Ascending aorta (tissue), 2 donors: Measurements from ENCODE around the gene KIAA0930. TPM values are rescaled to one million over a fixed set of nuclear protein-coding genes. Genes with fewer than 3 reads are reported as not detected.

Source experiments
- DNase-seq, 2 donors: peaks; one replicate each; pipeline ENCODE4 v3.0.0-alpha.2; 2019; ENCODE audit warnings: low spot score in 2 of 2
- H3K27ac ChIP-seq, 2 donors: fragments of 200-600 bp; sonication (generic); one replicate each; pipeline ENCODE4 v1.5.1; 2016 to 2017; ENCODE audit warnings: mild to moderate bottlenecking in 1 of 2
- H3K27me3 ChIP-seq: fragments of 200-600 bp; sonication (generic); one replicate; pipeline ENCODE4 v1.5.1; 2017
- H3K36me3 ChIP-seq, 2 donors: fragments of 200-600 bp; sonication (generic); one replicate each; pipeline ENCODE4 v1.5.1; 2016
- H3K4me1 ChIP-seq, 2 donors: fragments of 200-600 bp; sonication (generic); one replicate each; pipeline ENCODE4 v1.5.1; 2016 to 2017; ENCODE audit warnings: mild to moderate bottlenecking in 1 of 2
- H3K4me3 ChIP-seq, 2 donors: fragments of 200-600 bp; sonication (generic); one replicate each; pipeline ENCODE4 v1.5.1; 2016 to 2017; ENCODE audit warnings: mild to moderate bottlenecking in 1 of 2
- H3K9me3 ChIP-seq, 2 donors: fragments of 200-600 bp; sonication (generic); one replicate each; pipeline ENCODE4 v1.5.1; 2016
- CTCF ChIP-seq, 3 experiments: fragments of 200-600 bp in 2 of 3; fragments of 450-650 bp in 1 of 3; sonication (generic) in 2 of 3; IDR thresholded peaks; one replicate each; pipeline ENCODE4 v1.5.1; 2016 to 2019; ENCODE audit warnings: antibody characterized with exemption in 3 of 3, mild to moderate bottlenecking in 1 of 3, moderate library complexity in 1 of 3
- intact Hi-C: fragments of 100-400 bp; cut with DNase I; formaldehyde crosslinking; loops from one replicate; pipeline ENCODE4 v1.15.1; 2023
- total RNA-seq: library from RNA; depleted of rRNA; stranded (reverse); fragments of >200 nt; gene quantifications from one replicate; pipeline ENCODE4 v1.1.0, GENCODE V29; 2016

The KIAA0930 gene
- total RNA-seq, 1 donor from 2014 or later: 60.0 TPM

- DNase-seq: no peak
These were observed 90.6 kb downstream of the KIAA0930 start for GRCh38 chr22:45150139-45150538.

GRCh38 chr22:45149671-45150070, 91.0 kb downstream of the KIAA0930 start:
- peaks cover 0 to 8% of the 10 kb centered on the region in 2 donors for H3K36me3 ChIP-seq
- intact Hi-C loops: no loop called here
- no peaks in the 10 kb centered on the region for H3K27me3 ChIP-seq
- H3K4me3 ChIP-seq: no peak overlapping the region
- no peaks in the 10 kb centered on the region for H3K4me1 ChIP-seq
- no peak for DNase-seq
- H3K9me3 ChIP-seq: no peaks in the 10 kb centered on the region
- H3K27ac ChIP-seq: no peak overlapping the region
- no peak for TF ChIP-seq CTCF (IDR thresholded peaks at IDR 0.05)

More at GRCh38 chr22:45150139-45150538, 90.6 kb downstream of the KIAA0930 start:
- intact Hi-C loops: no loop called here
- Histone ChIP-seq H3K4me1 (no peaks in the 10 kb centered on the region), H3K36me3 (peaks cover 0 to 8% of the 10 kb centered on the region in 2 donors), H3K27me3 (no peaks in the 10 kb centered on the region), H3K4me3 (no peak overlapping the region), H3K27ac (no peak overlapping the region), H3K9me3 (no peaks in the 10 kb centered on the region)
- TF ChIP-seq CTCF (IDR thresholded peaks at IDR 0.05): no peak

DNA sequence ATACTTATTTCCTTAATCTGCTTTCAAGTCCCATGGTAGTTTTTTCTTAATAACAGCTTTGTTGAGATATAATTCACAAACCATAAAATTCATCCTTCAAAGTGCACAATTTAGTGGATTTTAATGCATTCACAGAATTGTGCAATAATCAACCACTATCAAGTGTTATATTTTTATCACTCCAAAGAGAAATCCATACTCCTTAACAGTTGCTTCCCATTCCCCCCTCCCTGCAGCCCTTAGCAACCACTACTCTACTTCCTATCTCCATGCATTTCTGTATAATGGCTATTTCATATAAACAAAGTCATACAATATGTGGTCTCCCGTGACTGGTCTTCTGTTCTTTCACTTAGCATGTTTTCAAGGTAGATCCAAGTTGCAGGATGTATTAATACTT, 95.8 kb downstream of the KIAA0930 start:
- no peak for TF ChIP-seq CTCF (IDR thresholded peaks at IDR 0.05)
- no peaks in the 10 kb centered on the region for H3K9me3 ChIP-seq
- H3K27me3 ChIP-seq: no peaks in the 10 kb centered on the region
- H3K4me1 ChIP-seq: no peaks in the 10 kb centered on the region
- H3K36me3 ChIP-seq: no peaks in the 10 kb centered on the region
- H3K27ac ChIP-seq: no peak overlapping the region
- H3K4me3 ChIP-seq: no peak overlapping the region
- DNase-seq: no peak
- intact Hi-C loops: no loop called here

DNA sequence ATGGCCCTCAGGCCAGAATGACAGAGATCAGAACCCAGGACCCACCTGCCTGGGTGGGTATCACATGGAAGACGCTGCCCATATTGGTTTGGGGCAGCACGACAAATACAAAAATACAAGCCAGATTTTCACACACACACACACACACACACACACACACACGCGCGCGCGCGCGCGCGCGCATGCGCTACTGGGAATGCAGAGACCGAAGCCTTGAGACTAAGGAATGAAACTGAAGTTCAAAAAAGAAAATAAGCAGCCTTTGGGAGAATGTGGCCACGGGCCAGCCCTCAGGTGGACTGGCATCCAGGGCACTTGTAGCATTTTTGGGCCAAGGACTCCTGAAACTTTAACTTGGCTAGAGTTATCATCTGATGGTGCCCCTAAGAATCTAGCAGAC, 98.3 kb downstream of the KIAA0930 start:
- no peak for TF ChIP-seq CTCF (IDR thresholded peaks at IDR 0.05)
- DNase-seq: no peak
- Histone ChIP-seq H3K9me3 (no peaks in the 10 kb centered on the region), H3K27ac (no peak overlapping the region), H3K4me3 (no peak overlapping the region), H3K36me3 (no peaks in the 10 kb centered on the region), H3K27me3 (no peaks in the 10 kb centered on the region), H3K4me1 (no peaks in the 10 kb centered on the region)
- intact Hi-C loops: no loop called here

Other genes starting within 250 kb of the KIAA0930 start
- not detected for gene PHF21B, start 230.9 kb downstream of the KIAA0930 start, total RNA-seq
- 75.8 TPM for gene NUP50, start 77.0 kb downstream of the KIAA0930 start, total RNA-seq
- not detected for gene UPK3A, start 44.1 kb upstream of the KIAA0930 start, total RNA-seq
- 23.5 TPM for gene FAM118A, start 69.0 kb upstream of the KIAA0930 start, total RNA-seq
- not detected for gene SMC1B, start 172.7 kb upstream of the KIAA0930 start, total RNA-seq
- gene RIBC2, start 172.8 kb upstream of the KIAA0930 start, total RNA-seq: not detected